SK-N-MC (cell line): ENCODE data around the gene MESD.

Experiments used
- EZH2 ChIP-seq: fragments of 200-600 bp; sonication (generic); IDR thresholded peaks from one replicate; pipeline ENCODE4 v1.6.1; 2017; ENCODE audit warnings: antibody characterized with exemption
- FOXP2 ChIP-seq: optimal IDR thresholded peaks from 2 replicates; pipeline ENCODE3; 2011; ENCODE audit warnings: mild to moderate bottlenecking, moderate library complexity; ENCODE audit not compliant: insufficient read depth; ENCODE audit errors: extremely low read length, control extremely low read depth
- POLR2AphosphoS5 ChIP-seq: IDR thresholded peaks from 2 replicates; pipeline ENCODE4 v1.6.1; 2012; ENCODE audit warnings: mild to moderate bottlenecking, low read depth, low read length, borderline replicate concordance

- TF ChIP-seq FOXP2 (no peak), POLR2AphosphoS5 (no peak), EZH2 (no peak)
These were observed 25.0 kb upstream of the MESD start for GRCh38 chr15:81014446-81015093.
